ENCODE results near the gene TBX2.
"Not testable (repeated sequence)": the region's sequence is repeated elsewhere in the genome, so short reads cannot be mapped to it uniquely, and the experiment has no call there.

TBX2 gene

GRCh38 chr17:61440697-61441096 lies 41.1 kb downstream of the TBX2 start:
- no peak for DNase-seq

DNA sequence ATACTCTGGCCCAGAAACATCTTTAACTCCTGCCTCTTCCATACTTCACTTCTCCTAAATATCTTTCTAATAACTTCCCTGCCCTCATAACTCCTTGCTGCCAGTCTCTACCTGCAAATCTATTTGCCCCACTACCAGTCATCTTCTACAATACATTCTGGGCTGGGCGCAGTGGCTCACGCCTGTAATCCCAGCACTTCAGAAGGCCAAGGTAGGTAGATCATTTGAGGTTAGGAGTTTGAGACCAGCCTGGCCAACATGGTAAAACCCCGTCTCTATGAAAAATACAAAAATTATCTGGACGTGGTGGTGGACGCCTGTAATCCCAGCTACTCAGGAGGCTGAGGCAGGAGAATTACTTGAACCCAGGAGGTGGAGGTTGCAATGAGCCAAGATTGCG lies 41.9 kb downstream of the TBX2 start:
- DNase-seq = not testable (repeated sequence)

GRCh38 chr17:61442136-61442775 lies 42.6 kb downstream of the TBX2 start:
- no peak for DNase-seq

- no peak for DNase-seq
Observed at GRCh38 chr17:61442878-61443474, 43.3 kb downstream of the TBX2 start.

- no peak for DNase-seq
Observed at GRCh38 chr17:61443475-61443882, 43.8 kb downstream of the TBX2 start.

DNA sequence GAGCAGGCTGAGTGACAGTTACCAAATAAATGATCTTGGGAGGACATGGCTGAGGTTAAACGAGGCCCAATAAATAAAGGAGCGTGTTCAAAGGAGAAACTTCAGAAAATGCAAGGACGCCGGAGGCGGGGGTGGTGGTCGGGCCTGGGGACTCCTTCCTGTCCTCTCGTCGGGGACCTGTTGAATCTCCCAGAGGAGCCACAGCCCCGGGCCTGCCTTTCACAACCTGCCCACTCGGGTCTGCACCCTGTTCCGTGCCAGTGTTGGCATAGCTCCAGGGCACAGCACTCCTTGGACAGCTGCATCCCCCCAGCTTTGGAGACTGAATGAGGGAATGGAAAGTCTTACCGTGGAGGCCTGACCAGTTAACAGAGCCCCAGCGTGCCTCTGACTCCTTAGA lies 44.4 kb downstream of the TBX2 start:
- no peak for DNase-seq

DNA sequence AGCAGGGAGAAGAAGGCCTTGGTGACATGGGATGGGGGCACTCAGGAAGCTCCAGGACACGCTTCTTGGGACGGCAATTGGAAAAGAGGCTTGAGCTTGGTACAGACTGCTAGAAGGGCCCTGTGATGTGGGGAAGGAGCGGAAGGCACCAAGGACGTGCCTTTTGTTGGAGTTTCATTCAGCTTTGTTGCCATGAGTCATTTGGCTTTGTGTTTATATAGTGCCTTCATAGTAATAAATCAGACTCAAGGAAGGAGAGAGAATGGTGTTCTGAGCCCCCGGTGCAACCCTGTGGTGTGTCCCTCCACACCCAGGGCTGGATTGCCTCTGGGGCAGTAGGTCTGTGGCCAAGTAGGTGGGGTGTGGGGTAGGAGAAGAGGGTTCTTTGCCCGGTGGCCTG lies 45.2 kb downstream of the TBX2 start:
- no peak for DNase-seq

DNA sequence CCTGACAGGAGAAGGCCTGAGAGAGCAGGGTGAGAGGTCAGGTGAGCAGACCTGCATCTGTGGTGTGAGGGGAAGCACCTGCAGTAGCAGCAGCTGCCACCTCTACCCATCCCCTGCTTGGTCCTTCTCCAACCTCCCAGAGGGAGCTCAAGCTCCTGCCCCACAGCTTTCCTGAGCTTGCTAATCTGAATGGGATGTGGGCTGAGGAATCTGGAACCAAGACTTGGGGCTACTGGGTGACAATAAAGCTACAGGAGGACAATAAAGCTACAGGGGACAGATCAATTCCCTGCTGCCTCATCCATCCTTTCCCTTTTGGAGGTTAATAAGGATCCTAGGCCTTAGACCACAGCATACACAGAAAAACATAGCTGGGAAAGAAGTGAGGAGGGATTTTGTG lies 47.7 kb downstream of the TBX2 start:
- DNase-seq = no peak

- DNase-seq = no peak
Observed at GRCh38 chr17:61448042-61448441, 48.4 kb downstream of the TBX2 start.

- DNase-seq = not testable (repeated sequence)
Observed at GRCh38 chr17:61449140-61449539, 49.5 kb downstream of the TBX2 start.

DNA sequence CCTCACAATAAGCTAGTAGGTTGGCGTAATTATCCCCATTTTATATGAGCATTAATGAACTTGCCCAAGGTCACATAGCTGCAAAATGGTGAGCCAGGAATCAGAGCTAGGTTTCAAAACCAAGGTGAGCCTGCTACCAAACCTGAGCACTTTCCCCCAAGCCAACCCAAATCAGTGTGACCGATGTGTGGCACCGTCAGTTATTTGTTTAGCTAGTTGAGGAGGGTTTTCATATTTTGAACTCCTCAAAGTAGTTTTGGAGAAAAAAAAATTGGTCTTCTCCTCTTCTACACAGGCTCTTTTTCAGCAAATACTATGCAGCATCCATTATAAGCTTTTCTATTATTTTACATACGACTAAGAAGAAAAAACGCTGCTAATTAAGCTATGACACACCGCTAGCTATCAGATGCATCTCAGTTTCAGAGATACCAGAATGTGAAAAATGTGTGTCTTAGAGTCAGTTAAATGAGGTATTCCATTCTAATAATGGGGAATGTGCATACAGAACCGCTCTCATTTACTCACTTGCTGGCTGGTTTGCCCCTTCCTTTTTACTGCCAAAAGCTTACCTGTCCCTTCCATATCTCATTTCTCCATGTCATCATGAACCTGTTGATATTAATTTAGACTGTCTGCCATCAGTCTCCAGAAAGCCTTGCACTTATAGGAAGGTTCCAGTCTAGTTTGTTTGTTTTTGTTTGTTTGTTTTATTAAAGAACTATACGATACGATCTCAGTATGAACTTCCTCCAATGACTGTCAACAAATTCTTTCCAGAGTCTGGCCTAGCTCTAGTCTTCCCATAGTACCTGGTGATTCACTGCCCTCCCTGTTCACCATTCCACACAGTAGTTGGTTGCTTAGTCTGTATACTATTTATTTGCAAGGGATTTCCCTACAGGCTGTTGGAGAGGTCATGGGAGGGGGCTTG lies 50.3 kb downstream of the TBX2 start:
- no peak for DNase-seq

- DNase-seq = no peak
Observed at GRCh38 chr17:61450641-61451537, 51.2 kb downstream of the TBX2 start.

- no peak for DNase-seq
Observed at GRCh38 chr17:61451538-61452300, 52.1 kb downstream of the TBX2 start.

- no peak for DNase-seq
Observed at GRCh38 chr17:61452301-61453290, 53.0 kb downstream of the TBX2 start, which contains the start of gene TBX4. Gene TBX4, plus strand, starts transcription at chr17:61452422. Its CDS starts 4,069 bp downstream, at chr17:61456491.

DNA sequence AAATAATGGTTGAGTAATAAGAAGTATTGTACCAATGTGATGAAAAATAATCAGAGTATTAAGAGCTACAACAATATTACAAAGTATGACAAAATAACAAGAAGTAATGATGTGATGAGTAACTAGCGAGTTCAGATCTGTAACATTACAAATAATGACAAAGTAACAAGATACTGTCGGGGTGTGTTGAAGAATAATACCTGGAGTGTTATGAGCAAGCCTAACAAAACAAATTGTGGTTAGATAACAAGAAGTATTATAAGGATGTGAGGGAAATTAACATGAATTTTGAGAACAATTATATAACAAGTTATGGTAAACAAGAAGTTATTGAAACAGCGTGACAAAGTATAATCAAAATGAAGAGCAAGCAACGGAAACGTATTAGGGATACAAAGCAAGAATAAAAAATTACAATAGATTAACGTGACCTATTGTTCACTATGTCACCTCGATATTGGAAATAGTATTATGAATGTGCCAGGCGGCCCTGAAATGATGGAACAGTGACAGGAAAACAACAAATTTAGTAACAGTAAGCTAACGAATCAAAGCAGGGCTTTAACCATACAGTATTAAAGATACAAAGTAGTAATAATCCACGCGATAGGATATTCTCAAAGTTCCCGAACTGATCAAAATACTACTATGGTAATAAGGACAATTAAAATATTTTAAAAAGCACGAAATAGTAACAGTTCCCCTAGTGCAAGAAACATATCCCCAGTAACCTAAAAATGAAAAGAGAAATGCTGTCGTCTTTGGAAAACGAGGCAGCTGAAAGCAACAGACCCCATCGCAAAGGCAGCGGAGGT lies 54.1 kb downstream of the TBX2 start:
- DNase-seq = no peak

GRCh38 chr17:61454381-61455323 lies 55.0 kb downstream of the TBX2 start:
- no peak for DNase-seq

- DNase-seq = no peak
Observed at GRCh38 chr17:61455324-61456060, 55.8 kb downstream of the TBX2 start.

All from NCI-H510A (cell line).